HepG2 (cell line): ENCODE data around the gene CCDC77. TPM values are rescaled to one million over a fixed set of nuclear protein-coding genes. Genes with fewer than 3 reads are reported as not detected.

Source experiments
- CHCHD3 ChIP-seq: sonication (generic); formaldehyde crosslinking; IDR thresholded peaks from 2 replicates; pipeline ENCODE4 v1.8.0; 2022; ENCODE audit warnings: mild to moderate bottlenecking, missing genetic modification reagents, moderate library complexity
- HMG20B ChIP-seq: conservative IDR thresholded peaks from 2 replicates; pipeline ENCODE4 v1.6.1; 2016; ENCODE audit warnings: missing genetic modification reagents, missing compliant biosample characterization
- HMGXB3 ChIP-seq: sonication (generic); formaldehyde crosslinking; IDR thresholded peaks from 2 replicates; pipeline ENCODE4 v1.4.0; 2020; ENCODE audit warnings: missing genetic modification reagents, borderline replicate concordance
- IRF2 ChIP-seq: IDR thresholded peaks from 2 replicates; pipeline ENCODE4 v1.6.1; 2018; ENCODE audit warnings: missing genetic modification reagents, missing compliant biosample characterization
- JARID2 ChIP-seq: sonication (generic); formaldehyde crosslinking; IDR thresholded peaks from 2 replicates; pipeline ENCODE4 v1.8.1; 2023; ENCODE audit warnings: missing genetic modification reagents, inconsistent platforms; ENCODE audit not compliant: insufficient replicate concordance
- MLXIP ChIP-seq: sonication (generic); formaldehyde crosslinking; IDR thresholded peaks from 2 replicates; pipeline ENCODE4 v1.9.0; 2021; ENCODE audit warnings: missing genetic modification reagents, borderline replicate concordance
- MTA1 ChIP-seq: sonication (generic); formaldehyde crosslinking; IDR thresholded peaks from 2 replicates; pipeline ENCODE4 v1.4.0; 2020; ENCODE audit warnings: missing genetic modification reagents, mild to moderate bottlenecking, borderline replicate concordance
- SMAD3 ChIP-seq: sonication (generic); formaldehyde crosslinking; IDR thresholded peaks from 2 replicates; pipeline ENCODE4 v1.4.0; 2020; ENCODE audit warnings: missing genetic modification reagents
- ZEB1 ChIP-seq: IDR thresholded peaks from 2 replicates; pipeline ENCODE4 v1.6.1; 2012; ENCODE audit warnings: mild to moderate bottlenecking, low read depth, inconsistent platforms; ENCODE audit not compliant: insufficient replicate concordance
- ZFAT ChIP-seq: sonication (generic); formaldehyde crosslinking; conservative IDR thresholded peaks from 2 replicates; pipeline ENCODE4 v1.8.1; 2023; ENCODE audit warnings: missing genetic modification reagents, inconsistent platforms
- ZNF354B ChIP-seq: sonication (generic); formaldehyde crosslinking; IDR thresholded peaks from 2 replicates; pipeline ENCODE4 v1.8.0; 2022; ENCODE audit warnings: mild to moderate bottlenecking, missing genetic modification reagents
- ZNF567 ChIP-seq: sonication (generic); formaldehyde crosslinking; IDR thresholded peaks from 2 replicates; pipeline ENCODE4 v1.8.1; 2023; ENCODE audit warnings: mild to moderate bottlenecking, missing genetic modification reagents, borderline replicate concordance
- ZNF576 ChIP-seq: sonication (generic); formaldehyde crosslinking; IDR thresholded peaks from 2 replicates; pipeline ENCODE4 v1.4.0; 2020; ENCODE audit warnings: mild to moderate bottlenecking, missing genetic modification reagents
- ZNF710 ChIP-seq: sonication (generic); formaldehyde crosslinking; IDR thresholded peaks from 2 replicates; pipeline ENCODE4 v1.5.0; 2020; ENCODE audit warnings: mild to moderate bottlenecking, missing genetic modification reagents, borderline replicate concordance
- ZNF713 ChIP-seq: sonication (generic); formaldehyde crosslinking; IDR thresholded peaks from 2 replicates; pipeline ENCODE4 v1.4.0; 2020; ENCODE audit warnings: mild to moderate bottlenecking, missing genetic modification reagents
- polyA plus RNA-seq, 8 experiments: library from polyadenylated mRNA; depleted of rRNA in 3 of 8; stranded (reverse) in 7 of 8; unstranded in 1 of 8; fragments of >200 nt; fragmentation: Illumina TruSeq in 4 of 8; extraction: Trizol in 4 of 8; gene quantifications; 2 replicates each; pipeline versions ENCODE4 v1.2.1 to v1.2.3, GENCODE V29; 2011 to 2016; ENCODE audit warnings: low read depth in 4 of 8, missing spikeins in 1 of 8, mixed read lengths in 1 of 8; ENCODE audit not compliant: insufficient read depth in 1 of 8
- total RNA-seq, 5 experiments: library from RNA; depleted of rRNA; stranded (reverse); fragments of >200 nt; fragmentation: Illumina TruSeq; extraction: Trizol; gene quantifications; 2 replicates each; pipeline ENCODE4 v1.2.3, GENCODE V29; 2016; ENCODE audit warnings: low read depth in 1 of 5

The CCDC77 gene
- total and polyA plus RNA-seq, 2 of the 13 experiments (the other 11 are each of a cell fraction or from before 2014, with no cell fraction given): 6.4 to 16.4 TPM

GRCh38 chr12:389142-390096, 12.0 kb upstream of the CCDC77 start, which contains the start of gene KDM5A (continued):
- TF ChIP-seq MLXIP (CRISPR knock-in tag): no peak
- no peak for TF ChIP-seq ZNF713 (CRISPR knock-in tag)
- TF ChIP-seq HMG20B (CRISPR knock-in tag): no peak
- TF ChIP-seq ZNF354B (CRISPR knock-in tag): no peak
- TF ChIP-seq HMGXB3 (CRISPR knock-in tag): peak; percentile 74
- TF ChIP-seq ZFAT (CRISPR knock-in tag): no peak
- peak; percentile 77; the same call in 1 of the 2 replicates for TF ChIP-seq ZNF710 (CRISPR knock-in tag)
- no peak for TF ChIP-seq ZNF567 (CRISPR knock-in tag)
- no peak for TF ChIP-seq ZNF576 (CRISPR knock-in tag)
- TF ChIP-seq IRF2: peak; percentile 56
- peak; percentile 56; the same call in 1 of the 2 replicates for TF ChIP-seq MTA1 (CRISPR knock-in tag)
- peak; percentile 26; the same call in 1 of the 2 replicates for TF ChIP-seq SMAD3
- TF ChIP-seq ZEB1: no peak
- no peak for TF ChIP-seq CHCHD3 (CRISPR knock-in tag)
- no peak for TF ChIP-seq JARID2
